HEK293 (cell line): Measurements from ENCODE around the gene TMC3.

ENCODE experiments used
- CTCF ChIA-PET: fragments of 350-600 bp; formaldehyde crosslinking; extraction: SDS; loops from one replicate; lab custom pipeline; 2021; ENCODE audit warnings: antibody characterized with exemption; lab: Yijun Ruan, JAX
- POLR2A ChIA-PET: fragments of 300-600 bp; formaldehyde crosslinking; extraction: SDS; loops from one replicate; lab custom pipeline; 2020; ENCODE audit warnings: antibody characterized with exemption, inconsistent platforms; lab: Yijun Ruan, JAX
- H3K27ac ChIP-seq: fragments of 200-500 bp; sonication (Bioruptor generic); 2 replicates; pipeline ENCODE4 v1.5.1; 2014; ENCODE audit warnings: low read depth, low read length, control low read depth, inconsistent platforms; ENCODE audit errors: extremely low read depth
- H3K36me3 ChIP-seq, 2 experiments: fragments of 200-500 bp in 1 of 2; sonication (Bioruptor generic) in 1 of 2; 1 replicate in 1 of 2; 2 replicates in 1 of 2; pipeline ENCODE4 v1.5.1; 2014 to 2017; ENCODE audit warnings: inconsistent platforms in 2 of 2, low read length in 2 of 2; ENCODE audit not compliant: control insufficient read depth in 2 of 2, insufficient read depth in 1 of 2
- H3K4me1 ChIP-seq: fragments of 200-500 bp; sonication (Bioruptor generic); 2 replicates; pipeline ENCODE4 v1.5.1; 2014; ENCODE audit warnings: mild to moderate bottlenecking, low read length, inconsistent platforms; ENCODE audit not compliant: control insufficient read depth, insufficient read depth
- H3K4me3 ChIP-seq: 2 replicates; pipeline ENCODE4 v1.5.1; 2011; ENCODE audit warnings: low read depth, mild to moderate bottlenecking, control low read depth, low read length, moderate library complexity
- H3K9me3 ChIP-seq: fragments of 200-500 bp; sonication (Bioruptor generic); 2 replicates; pipeline ENCODE4 v1.5.1; 2014; ENCODE audit warnings: low read depth, low read length, inconsistent platforms; ENCODE audit not compliant: control insufficient read depth, insufficient read depth
- GLIS2 ChIP-seq: fragments of 450-650 bp; formaldehyde crosslinking; IDR thresholded peaks from 2 replicates; pipeline ENCODE4 v1.5.1; 2016; ENCODE audit warnings: missing biosample characterization, missing genetic modification characterization
- KLF8 ChIP-seq: fragments of 450-650 bp; formaldehyde crosslinking; IDR thresholded peaks from 2 replicates; pipeline ENCODE4 v1.5.1; 2016; ENCODE audit warnings: missing biosample characterization, missing genetic modification characterization
- MYNN ChIP-seq: fragments of 450-650 bp; formaldehyde crosslinking; IDR thresholded peaks from 2 replicates; pipeline ENCODE4 v1.5.1; 2016; ENCODE audit warnings: missing biosample characterization, missing genetic modification characterization, borderline replicate concordance
- REST ChIP-seq: fragments of 450-650 bp; formaldehyde crosslinking; IDR thresholded peaks from 2 replicates; pipeline ENCODE4 v1.5.1; 2016; ENCODE audit warnings: missing biosample characterization, missing genetic modification characterization
- ZBTB26 ChIP-seq: fragments of 450-650 bp; formaldehyde crosslinking; optimal IDR thresholded peaks from 2 replicates; pipeline ENCODE3; 2016; ENCODE audit warnings: missing biosample characterization, mild to moderate bottlenecking, missing genetic modification characterization
- ZBTB49 ChIP-seq: fragments of 450-650 bp; formaldehyde crosslinking; IDR thresholded peaks from 2 replicates; pipeline ENCODE4 v1.5.1; 2016; ENCODE audit warnings: missing biosample characterization, missing genetic modification characterization, low read depth
- ZEB2 ChIP-seq: fragments of 450-650 bp; formaldehyde crosslinking; IDR thresholded peaks from 2 replicates; pipeline ENCODE4 v1.5.1; 2016; ENCODE audit warnings: missing biosample characterization, missing genetic modification characterization
- ZFP69B ChIP-seq: fragments of 450-650 bp; formaldehyde crosslinking; IDR thresholded peaks from 2 replicates; pipeline ENCODE4 v1.5.1; 2016; ENCODE audit warnings: missing biosample characterization, missing genetic modification characterization
- ZNF302 ChIP-seq: fragments of 450-650 bp; formaldehyde crosslinking; IDR thresholded peaks from 2 replicates; pipeline ENCODE4 v1.5.1; 2016; ENCODE audit warnings: missing biosample characterization, missing genetic modification characterization, low read depth
- ZNF311 ChIP-seq: fragments of 450-650 bp; formaldehyde crosslinking; IDR thresholded peaks from 2 replicates; pipeline ENCODE4 v1.5.1; 2017; ENCODE audit warnings: missing biosample characterization, missing genetic modification characterization, borderline replicate concordance
- ZNF391 ChIP-seq: fragments of 450-650 bp; formaldehyde crosslinking; IDR thresholded peaks from 2 replicates; pipeline ENCODE4 v1.5.1; 2016; ENCODE audit warnings: low read depth, missing biosample characterization, missing genetic modification characterization, borderline replicate concordance
- ZNF398 ChIP-seq: fragments of 450-650 bp; formaldehyde crosslinking; IDR thresholded peaks from 2 replicates; pipeline ENCODE4 v1.5.1; 2017; ENCODE audit warnings: missing biosample characterization, missing genetic modification characterization
- ZNF514 ChIP-seq: fragments of 450-650 bp; formaldehyde crosslinking; IDR thresholded peaks from 2 replicates; pipeline ENCODE4 v1.5.1; 2016; ENCODE audit warnings: missing biosample characterization, missing genetic modification characterization
- ZNF658 ChIP-seq: fragments of 450-650 bp; formaldehyde crosslinking; IDR thresholded peaks from 2 replicates; pipeline ENCODE4; 2016; ENCODE audit warnings: missing biosample characterization, missing genetic modification characterization
- TF ChIP-seq, protein P1 (sequence below): fragments of 450-650 bp; formaldehyde crosslinking; IDR thresholded peaks from 2 replicates; pipeline ENCODE4 v1.5.1; 2016; ENCODE audit warnings: missing biosample characterization, missing genetic modification characterization, low read depth
- TF ChIP-seq, protein P2 (sequence below): fragments of 450-650 bp; formaldehyde crosslinking; IDR thresholded peaks from 2 replicates; pipeline ENCODE4 v1.5.1; 2016; ENCODE audit warnings: missing biosample characterization, missing genetic modification characterization
- TF ChIP-seq, protein P3 (sequence below): fragments of 450-650 bp; formaldehyde crosslinking; IDR thresholded peaks from 2 replicates; pipeline ENCODE4; 2016; ENCODE audit warnings: missing biosample characterization, missing genetic modification characterization

The TMC3 gene

GRCh38 chr15:81289910-81290309, 84.1 kb downstream of the TMC3 start:
- CTCF ChIA-PET = interaction anchor here (0.6 to 3.6 kb wide), 4 partner anchors 15 to 45 kb away, joined by 3 to 21 read pairs (median 10); no protein-coding TSS in a partner anchor
- POLR2A ChIA-PET = no interaction called here
- no peak for TF ChIP-seq GLIS2 (tag by site-specific recombination)
- TF ChIP-seq, protein P1, sequence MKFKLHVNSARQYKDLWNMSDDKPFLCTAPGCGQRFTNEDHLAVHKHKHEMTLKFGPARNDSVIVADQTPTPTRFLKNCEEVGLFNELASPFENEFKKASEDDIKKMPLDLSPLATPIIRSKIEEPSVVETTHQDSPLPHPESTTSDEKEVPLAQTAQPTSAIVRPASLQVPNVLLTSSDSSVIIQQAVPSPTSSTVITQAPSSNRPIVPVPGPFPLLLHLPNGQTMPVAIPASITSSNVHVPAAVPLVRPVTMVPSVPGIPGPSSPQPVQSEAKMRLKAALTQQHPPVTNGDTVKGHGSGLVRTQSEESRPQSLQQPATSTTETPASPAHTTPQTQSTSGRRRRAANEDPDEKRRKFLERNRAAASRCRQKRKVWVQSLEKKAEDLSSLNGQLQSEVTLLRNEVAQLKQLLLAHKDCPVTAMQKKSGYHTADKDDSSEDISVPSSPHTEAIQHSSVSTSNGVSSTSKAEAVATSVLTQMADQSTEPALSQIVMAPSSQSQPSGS = peak; percentile 77; the same call in 1 of the 2 replicates
- TF ChIP-seq, all 188 proteins: peak for 1
- H3K4me3 ChIP-seq = no peak overlapping the region
- no peak overlapping the region for H3K27ac ChIP-seq
- no peaks in the 10 kb centered on the region for H3K9me3 ChIP-seq
- H3K4me1 ChIP-seq = no peaks in the 10 kb centered on the region
- H3K36me3 ChIP-seq = no peaks in the 10 kb centered on the region

- H3K9me3 ChIP-seq = no peaks in the 10 kb centered on the region
- ChIA-PET POLR2A (no interaction called here), CTCF (no interaction called here)
- H3K36me3 ChIP-seq = no peaks in the 10 kb centered on the region
- TF ChIP-seq ZEB2 (tag by site-specific recombination) (no peak), ZFP69B (tag by site-specific recombination) (no peak), ZNF514 (tag by site-specific recombination) (no peak), KLF8 (tag by site-specific recombination) (no peak), ZNF311 (tag by site-specific recombination) (no peak), ZNF302 (no peak)
- TF ChIP-seq, protein P2, sequence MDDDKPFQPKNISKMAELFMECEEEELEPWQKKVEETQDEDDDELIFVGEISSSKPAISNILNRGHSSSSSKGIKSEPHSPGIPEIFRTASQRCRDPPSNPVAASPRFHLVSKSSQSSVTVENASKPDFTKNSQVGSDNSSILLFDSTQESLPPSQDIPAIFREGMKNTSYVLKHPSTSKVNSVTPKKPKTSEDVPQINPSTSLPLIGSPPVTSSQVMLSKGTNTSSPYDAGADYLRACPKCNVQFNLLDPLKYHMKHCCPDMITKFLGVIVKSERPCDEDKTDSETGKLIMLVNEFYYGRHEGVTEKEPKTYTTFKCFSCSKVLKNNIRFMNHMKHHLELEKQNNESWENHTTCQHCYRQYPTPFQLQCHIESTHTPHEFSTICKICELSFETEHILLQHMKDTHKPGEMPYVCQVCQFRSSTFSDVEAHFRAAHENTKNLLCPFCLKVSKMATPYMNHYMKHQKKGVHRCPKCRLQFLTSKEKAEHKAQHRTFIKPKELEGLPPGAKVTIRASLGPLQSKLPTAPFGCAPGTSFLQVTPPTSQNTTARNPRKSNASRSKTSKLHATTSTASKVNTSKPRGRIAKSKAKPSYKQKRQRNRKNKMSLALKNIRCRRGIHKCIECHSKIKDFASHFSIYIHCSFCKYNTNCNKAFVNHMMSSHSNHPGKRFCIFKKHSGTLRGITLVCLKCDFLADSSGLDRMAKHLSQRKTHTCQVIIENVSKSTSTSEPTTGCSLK (tag by site-specific recombination) = no peak
- H3K27ac ChIP-seq = no peak overlapping the region
- H3K4me1 ChIP-seq = no peaks in the 10 kb centered on the region
- H3K4me3 ChIP-seq = no peak overlapping the region
Observed at GRCh38 chr15:81288616-81289015, 85.4 kb downstream of the TMC3 start.

GRCh38 chr15:81288040-81288439, 86.0 kb downstream of the TMC3 start:
- Histone ChIP-seq H3K9me3 (no peaks in the 10 kb centered on the region), H3K4me3 (no peak overlapping the region), H3K36me3 (no peaks in the 10 kb centered on the region), H3K4me1 (no peaks in the 10 kb centered on the region), H3K27ac (no peak overlapping the region)
- CTCF ChIA-PET = interaction anchor here (0.6 to 1.1 kb wide), 2 partner anchors 22 to 122 kb away, joined by 3 to 5 read pairs; no protein-coding TSS in a partner anchor
- POLR2A ChIA-PET = no interaction called here
- TF ChIP-seq ZBTB26 = no peak
- TF ChIP-seq ZBTB49 = no peak
- TF ChIP-seq MYNN (tag by site-specific recombination) = no peak
- TF ChIP-seq, protein P3, sequence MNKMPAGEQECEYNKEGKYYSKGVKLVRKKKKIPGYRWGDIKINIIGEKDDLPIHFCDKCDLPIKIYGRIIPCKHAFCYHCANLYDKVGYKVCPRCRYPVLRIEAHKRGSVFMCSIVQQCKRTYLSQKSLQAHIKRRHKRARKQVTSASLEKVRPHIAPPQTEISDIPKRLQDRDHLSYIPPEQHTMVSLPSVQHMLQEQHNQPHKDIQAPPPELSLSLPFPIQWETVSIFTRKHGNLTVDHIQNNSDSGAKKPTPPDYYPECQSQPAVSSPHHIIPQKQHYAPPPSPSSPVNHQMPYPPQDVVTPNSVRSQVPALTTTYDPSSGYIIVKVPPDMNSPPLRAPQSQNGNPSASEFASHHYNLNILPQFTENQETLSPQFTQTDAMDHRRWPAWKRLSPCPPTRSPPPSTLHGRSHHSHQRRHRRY (tag by site-specific recombination) = no peak
- TF ChIP-seq REST (tag by site-specific recombination) = no peak
- no peak for TF ChIP-seq ZNF391 (tag by site-specific recombination)
- no peak for TF ChIP-seq ZNF658
- no peak for TF ChIP-seq ZNF398 (tag by site-specific recombination)
